OCI-LY7 (cell line): ENCODE data around the gene MARCHF6.

Experiments
- EZH2phosphoT487 ChIP-seq: fragments of 200-600 bp; sonication (generic); IDR thresholded peaks from 2 replicates; pipeline ENCODE4 v1.6.1; 2018; ENCODE audit warnings: low read depth, borderline replicate concordance, mild to moderate bottlenecking, mixed run types, antibody characterized with exemption, low read length, moderate library complexity, mixed read lengths
- TF ChIP-seq, protein P1 (sequence below): fragments of 200-600 bp; sonication (generic); conservative IDR thresholded peaks from 2 replicates; pipeline ENCODE4 v1.5.1; 2014; ENCODE audit warnings: mild to moderate bottlenecking, antibody characterized with exemption, low read length, moderate library complexity, mixed read lengths

DNA sequence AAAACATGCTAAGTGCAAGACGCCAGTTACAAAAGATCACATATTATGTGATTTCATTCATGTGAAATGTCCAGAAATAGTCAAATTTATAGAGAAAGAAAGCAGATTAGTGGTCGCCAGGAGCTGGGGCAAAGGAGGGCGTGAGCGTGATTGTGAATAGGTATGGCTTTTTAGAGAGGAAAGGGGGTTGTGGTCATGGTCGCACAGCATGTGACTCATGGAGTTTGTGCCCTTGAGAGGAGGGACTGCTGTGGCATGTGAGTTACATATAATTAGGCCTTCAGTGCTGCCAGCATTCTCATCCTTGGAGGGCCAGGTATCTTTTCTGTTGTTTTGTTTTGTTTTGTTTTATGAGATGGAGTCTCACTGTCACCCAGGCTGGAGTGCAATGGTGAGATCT lies 21.2 kb upstream of the MARCHF6 start:
- TF ChIP-seq, protein P1, sequence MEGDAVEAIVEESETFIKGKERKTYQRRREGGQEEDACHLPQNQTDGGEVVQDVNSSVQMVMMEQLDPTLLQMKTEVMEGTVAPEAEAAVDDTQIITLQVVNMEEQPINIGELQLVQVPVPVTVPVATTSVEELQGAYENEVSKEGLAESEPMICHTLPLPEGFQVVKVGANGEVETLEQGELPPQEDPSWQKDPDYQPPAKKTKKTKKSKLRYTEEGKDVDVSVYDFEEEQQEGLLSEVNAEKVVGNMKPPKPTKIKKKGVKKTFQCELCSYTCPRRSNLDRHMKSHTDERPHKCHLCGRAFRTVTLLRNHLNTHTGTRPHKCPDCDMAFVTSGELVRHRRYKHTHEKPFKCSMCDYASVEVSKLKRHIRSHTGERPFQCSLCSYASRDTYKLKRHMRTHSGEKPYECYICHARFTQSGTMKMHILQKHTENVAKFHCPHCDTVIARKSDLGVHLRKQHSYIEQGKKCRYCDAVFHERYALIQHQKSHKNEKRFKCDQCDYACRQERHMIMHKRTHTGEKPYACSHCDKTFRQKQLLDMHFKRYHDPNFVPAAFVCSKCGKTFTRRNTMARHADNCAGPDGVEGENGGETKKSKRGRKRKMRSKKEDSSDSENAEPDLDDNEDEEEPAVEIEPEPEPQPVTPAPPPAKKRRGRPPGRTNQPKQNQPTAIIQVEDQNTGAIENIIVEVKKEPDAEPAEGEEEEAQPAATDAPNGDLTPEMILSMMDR: no peak
- TF ChIP-seq EZH2phosphoT487: no peak
